Heart left ventricle (tissue), 13 donors: ENCODE data around the gene NLRX1.
"Not testable (repeated sequence)": the region's sequence is repeated elsewhere in the genome, so short reads cannot be mapped to it uniquely, and the experiment has no call there.

Source experiments
- POLR2A ChIP-seq, 2 donors: fragments of 450-650 bp; IDR thresholded peaks; one replicate each; pipeline ENCODE4 v1.6.1; 2017; ENCODE audit warnings: antibody characterized with exemption in 2 of 2, mild to moderate bottlenecking in 2 of 2, moderate library complexity in 2 of 2
- TF ChIP-seq, protein P1 (sequence below), 12 donors: fragments of 200-600 bp; sonication (generic) in 4 of 12; IDR thresholded peaks; one replicate each; pipeline versions ENCODE4 v1.5.0 to v1.8.0; 2018 to 2022; ENCODE audit warnings: antibody characterized with exemption in 12 of 12, mild to moderate bottlenecking in 5 of 12
- donor health status: ischemic (EF 13 %, LVEDD 7.1; RV severe dilation, severe dysfunction).
- donor health status: DM: no; HTN: yes; CAD: no.
- donor health status: DM: no; HTN: no; CAD: no.
- donor health status: ischemic (EF 25% LVEDD 6.9; RV normal size, moderate dysfunction).
- donor health status: ischemic (EF 25% LVEDD 5.7; RV mildly dilated, moderate dysfunction).
- donor health status: ischemic (EF 35%, LVEDD 5.7; RV mildly dilated, moderate dysfunction).
- donor health status: nonischemic (EF 11% LVEDD 7.7; RV severe dilation, severe dysfunction).
- donor health status: DM: yes; HTN: yes; CAD: no.
- donor health status: PGD.
- donor health status: ischemic (EF 29% LVEDD 5.4; RV normal size, mild dysfunction).
- donor health status: nonischemic (EF 23%, LVEDD 6.1; RV moderate dilation, normal function).

DNA sequence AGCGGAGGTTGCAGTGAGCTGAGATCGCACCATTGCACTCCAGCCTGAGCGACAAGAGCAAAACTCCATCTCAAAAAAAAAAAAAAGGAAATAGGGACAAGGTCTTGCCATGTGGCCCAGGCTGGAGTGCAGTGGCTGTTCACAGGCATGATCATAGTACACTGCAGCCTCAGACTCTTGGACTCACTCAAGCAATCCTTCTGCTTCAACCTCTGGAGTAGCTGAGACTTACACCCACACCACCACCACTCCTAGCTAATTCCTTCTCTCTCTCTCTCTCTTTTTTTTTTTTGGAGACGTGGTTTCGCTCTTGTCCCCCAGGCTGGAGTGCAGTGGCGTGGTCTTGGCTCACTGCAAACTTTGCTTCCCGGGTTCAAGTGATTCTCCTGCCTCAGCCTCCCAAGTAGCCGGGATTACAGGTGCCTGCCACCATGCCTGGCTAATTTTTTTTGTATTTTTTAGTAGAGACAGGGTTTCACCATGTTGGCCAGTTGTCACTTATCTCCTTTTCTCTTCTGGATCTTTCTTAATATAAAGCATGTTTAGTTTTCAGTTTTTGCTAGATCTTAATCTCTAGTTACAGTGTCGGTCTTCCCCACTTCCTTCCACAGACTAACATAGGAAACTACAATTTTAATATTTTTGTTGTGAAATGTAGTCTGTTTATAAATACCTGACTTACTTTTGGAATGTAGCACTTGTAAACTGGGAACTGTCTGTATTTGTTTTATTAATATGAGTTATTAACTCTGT is 60.2 kb downstream of the NLRX1 start:
- TF ChIP-seq, protein P1, sequence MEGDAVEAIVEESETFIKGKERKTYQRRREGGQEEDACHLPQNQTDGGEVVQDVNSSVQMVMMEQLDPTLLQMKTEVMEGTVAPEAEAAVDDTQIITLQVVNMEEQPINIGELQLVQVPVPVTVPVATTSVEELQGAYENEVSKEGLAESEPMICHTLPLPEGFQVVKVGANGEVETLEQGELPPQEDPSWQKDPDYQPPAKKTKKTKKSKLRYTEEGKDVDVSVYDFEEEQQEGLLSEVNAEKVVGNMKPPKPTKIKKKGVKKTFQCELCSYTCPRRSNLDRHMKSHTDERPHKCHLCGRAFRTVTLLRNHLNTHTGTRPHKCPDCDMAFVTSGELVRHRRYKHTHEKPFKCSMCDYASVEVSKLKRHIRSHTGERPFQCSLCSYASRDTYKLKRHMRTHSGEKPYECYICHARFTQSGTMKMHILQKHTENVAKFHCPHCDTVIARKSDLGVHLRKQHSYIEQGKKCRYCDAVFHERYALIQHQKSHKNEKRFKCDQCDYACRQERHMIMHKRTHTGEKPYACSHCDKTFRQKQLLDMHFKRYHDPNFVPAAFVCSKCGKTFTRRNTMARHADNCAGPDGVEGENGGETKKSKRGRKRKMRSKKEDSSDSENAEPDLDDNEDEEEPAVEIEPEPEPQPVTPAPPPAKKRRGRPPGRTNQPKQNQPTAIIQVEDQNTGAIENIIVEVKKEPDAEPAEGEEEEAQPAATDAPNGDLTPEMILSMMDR (IDR thresholded peaks at IDR 0.05), result not testable (repeated sequence)
- not testable (repeated sequence) for TF ChIP-seq POLR2A (IDR thresholded peaks at IDR 0.05)
